Activated naive CD8-positive, alpha-beta T cell (primary cell): ENCODE measurements around the gene SPINDOC.
"Not testable (repeated sequence)": the region's sequence is repeated elsewhere in the genome, so short reads cannot be mapped to it uniquely, and the experiment has no call there.

Experiments used
- H3K27ac Mint-ChIP-seq: one replicate; pipeline ENCODE4 v1.8.0; 2021; ENCODE audit warnings: mixed read lengths
- H3K27me3 Mint-ChIP-seq: one replicate; pipeline ENCODE4 v1.8.0; 2021; ENCODE audit warnings: mixed read lengths
- H3K36me3 Mint-ChIP-seq: one replicate; pipeline ENCODE4 v1.8.0; 2021; ENCODE audit warnings: mixed read lengths
- H3K4me1 Mint-ChIP-seq: one replicate; pipeline ENCODE4 v1.8.0; 2021; ENCODE audit warnings: low read depth, mixed read lengths
- H3K4me3 Mint-ChIP-seq: one replicate; pipeline ENCODE4 v1.8.0; 2021; ENCODE audit warnings: mild to moderate bottlenecking, mixed read lengths
- H3K9me3 Mint-ChIP-seq: one replicate; pipeline ENCODE4 v1.8.0; 2021; ENCODE audit warnings: low read depth, mixed read lengths

SPINDOC gene

GRCh38 chr11:63850920-63851319, 37.7 kb downstream of the SPINDOC start:
- peaks cover 66% of the 10 kb centered on the region for H3K4me1 Mint-ChIP-seq
- peaks cover 3% of the 10 kb centered on the region for H3K36me3 Mint-ChIP-seq
- H3K9me3 Mint-ChIP-seq = no peaks in the 10 kb centered on the region
- peak overlapping the region; percentile 68 for H3K4me3 Mint-ChIP-seq
- no peaks in the 10 kb centered on the region for H3K27me3 Mint-ChIP-seq
- peak overlapping the region; percentile 82 for H3K27ac Mint-ChIP-seq

GRCh38 chr11:63851364-63851763, 38.1 kb downstream of the SPINDOC start:
- H3K4me3 Mint-ChIP-seq = peak overlapping the region; percentile 68
- no peaks in the 10 kb centered on the region for H3K27me3 Mint-ChIP-seq
- no peaks in the 10 kb centered on the region for H3K9me3 Mint-ChIP-seq
- peaks cover 68% of the 10 kb centered on the region for H3K4me1 Mint-ChIP-seq
- peaks cover 3% of the 10 kb centered on the region for H3K36me3 Mint-ChIP-seq
- peak overlapping the region; percentile 82 for H3K27ac Mint-ChIP-seq

- H3K36me3 Mint-ChIP-seq = peaks cover 3% of the 10 kb centered on the region
- H3K27ac Mint-ChIP-seq = no peak overlapping the region
- H3K4me3 Mint-ChIP-seq = no peak overlapping the region
- no peaks in the 10 kb centered on the region for H3K9me3 Mint-ChIP-seq
- peaks cover 61% of the 10 kb centered on the region for H3K4me1 Mint-ChIP-seq
- no peaks in the 10 kb centered on the region for H3K27me3 Mint-ChIP-seq
These were observed 40.2 kb downstream of the SPINDOC start for GRCh38 chr11:63853476-63853875.

GRCh38 chr11:63854696-63855095, 41.4 kb downstream of the SPINDOC start:
- peaks cover 2% of the 10 kb centered on the region for H3K36me3 Mint-ChIP-seq
- H3K9me3 Mint-ChIP-seq = no peaks in the 10 kb centered on the region
- H3K4me3 Mint-ChIP-seq = no peak overlapping the region
- H3K27ac Mint-ChIP-seq = peak overlapping the region; percentile 43
- peaks cover 55% of the 10 kb centered on the region for H3K4me1 Mint-ChIP-seq
- H3K27me3 Mint-ChIP-seq = no peaks in the 10 kb centered on the region

- Mint-ChIP-seq H3K27me3 (no peaks in the 10 kb centered on the region), H3K36me3 (no peaks in the 10 kb centered on the region), H3K9me3 (no peaks in the 10 kb centered on the region), H3K4me3 (no peak overlapping the region), H3K27ac (no peak overlapping the region), H3K4me1 (peaks cover 44% of the 10 kb centered on the region)
These were observed 42.7 kb downstream of the SPINDOC start for GRCh38 chr11:63855975-63856374.

GRCh38 chr11:63858628-63859550, 45.6 kb downstream of the SPINDOC start:
- Mint-ChIP-seq H3K27me3 (no peaks in the 10 kb centered on the region), H3K9me3 (no peaks in the 10 kb centered on the region), H3K4me3 (no peak overlapping the region), H3K36me3 (no peaks in the 10 kb centered on the region), H3K27ac (no peak overlapping the region), H3K4me1 (peaks cover 39% of the 10 kb centered on the region)

GRCh38 chr11:63862923-63863322, 49.7 kb downstream of the SPINDOC start:
- peak overlapping the region; percentile 59 for H3K27ac Mint-ChIP-seq
- no peak overlapping the region for H3K4me3 Mint-ChIP-seq
- H3K4me1 Mint-ChIP-seq = peaks cover 48% of the 10 kb centered on the region
- H3K9me3 Mint-ChIP-seq = no peaks in the 10 kb centered on the region
- peaks cover 5% of the 10 kb centered on the region for H3K36me3 Mint-ChIP-seq
- no peaks in the 10 kb centered on the region for H3K27me3 Mint-ChIP-seq

GRCh38 chr11:63863620-63864019, 50.4 kb downstream of the SPINDOC start:
- H3K4me3 Mint-ChIP-seq, H3K36me3 Mint-ChIP-seq, H3K27ac Mint-ChIP-seq, H3K27me3 Mint-ChIP-seq, H3K9me3 Mint-ChIP-seq: not testable (repeated sequence)
- peaks cover 53% of the 10 kb centered on the region for H3K4me1 Mint-ChIP-seq

- H3K27me3 Mint-ChIP-seq = no peaks in the 10 kb centered on the region
These were observed 53.0 kb downstream of the SPINDOC start for GRCh38 chr11:63866211-63866610.

GRCh38 chr11:63867511-63867910, 54.3 kb downstream of the SPINDOC start:
- peaks cover 79% of the 10 kb centered on the region for H3K4me1 Mint-ChIP-seq
- peaks cover 8% of the 10 kb centered on the region for H3K36me3 Mint-ChIP-seq
- H3K4me3 Mint-ChIP-seq = no peak overlapping the region
- H3K27ac Mint-ChIP-seq = peak overlapping the region; percentile 16
- H3K27me3 Mint-ChIP-seq = no peaks in the 10 kb centered on the region
- H3K9me3 Mint-ChIP-seq = no peaks in the 10 kb centered on the region

More at GRCh38 chr11:63866211-63866610, 53.0 kb downstream of the SPINDOC start:
- peaks cover 8% of the 10 kb centered on the region for H3K36me3 Mint-ChIP-seq
- no peaks in the 10 kb centered on the region for H3K9me3 Mint-ChIP-seq
- peaks cover 76% of the 10 kb centered on the region for H3K4me1 Mint-ChIP-seq
- H3K4me3 Mint-ChIP-seq = peak overlapping the region; percentile 41
- peak overlapping the region; percentile 41 for H3K27ac Mint-ChIP-seq

GRCh38 chr11:63868399-63869064, 55.3 kb downstream of the SPINDOC start:
- Mint-ChIP-seq H3K27ac (peak overlapping the region; percentile 66), H3K27me3 (no peaks in the 10 kb centered on the region), H3K9me3 (no peaks in the 10 kb centered on the region), H3K4me1 (peaks cover 80% of the 10 kb centered on the region), H3K36me3 (peaks cover 8% of the 10 kb centered on the region), H3K4me3 (peak overlapping the region; percentile 51)

GRCh38 chr11:63869171-63869591, 55.9 kb downstream of the SPINDOC start:
- Mint-ChIP-seq H3K36me3 (peaks cover 8% of the 10 kb centered on the region), H3K27ac (peak overlapping the region; percentile 77), H3K9me3 (no peaks in the 10 kb centered on the region), H3K4me3 (peak overlapping the region; percentile 43), H3K27me3 (no peaks in the 10 kb centered on the region), H3K4me1 (peaks cover 83% of the 10 kb centered on the region)

GRCh38 chr11:63869683-63870082, 56.4 kb downstream of the SPINDOC start:
- H3K4me3 Mint-ChIP-seq = peak overlapping the region; percentile 43
- H3K9me3 Mint-ChIP-seq = no peaks in the 10 kb centered on the region
- H3K27ac Mint-ChIP-seq = peak overlapping the region; percentile 77
- no peaks in the 10 kb centered on the region for H3K27me3 Mint-ChIP-seq
- peaks cover 8% of the 10 kb centered on the region for H3K36me3 Mint-ChIP-seq
- peaks cover 88% of the 10 kb centered on the region for H3K4me1 Mint-ChIP-seq

GRCh38 chr11:63870351-63871140, 57.3 kb downstream of the SPINDOC start:
- peaks cover 86% of the 10 kb centered on the region for H3K4me1 Mint-ChIP-seq
- H3K27ac Mint-ChIP-seq = peak overlapping the region; percentile 82
- no peaks in the 10 kb centered on the region for H3K9me3 Mint-ChIP-seq
- H3K4me3 Mint-ChIP-seq = peak overlapping the region; percentile 62
- peaks cover 5% of the 10 kb centered on the region for H3K36me3 Mint-ChIP-seq
- H3K27me3 Mint-ChIP-seq = no peaks in the 10 kb centered on the region
